ENCODE results near the gene PRSS53.

GRCh38 chr16:31043898-31044481 is 44.8 kb downstream of the PRSS53 start:
- no peak for TF ChIP-seq YY1 (IDR thresholded peaks at IDR 0.05; ENCODE audit: insufficient read depth, insufficient read length)
- TF ChIP-seq SUZ12 (IDR thresholded peaks at IDR 0.05; ENCODE audit: extremely low read depth, insufficient read depth, insufficient read length), result no peak
- no peak for TF ChIP-seq ZNF274 (IDR thresholded peaks at IDR 0.05; ENCODE audit: low read depth, low read length)
